HFFc6 (cell line): ENCODE results near the gene ZNF862. TPM values are rescaled to one million over a fixed set of nuclear protein-coding genes. Genes with fewer than 3 reads are reported as not detected.

Source experiments
- DNase-seq: peaks from one replicate; pipeline ENCODE4 v3.0.0-alpha.2; 2018
- H3K27ac Mint-ChIP-seq: 2 replicates; pipeline ENCODE4 v1.8.0; 2020; ENCODE audit warnings: mild to moderate bottlenecking, mixed read lengths
- H3K27me3 Mint-ChIP-seq: 2 replicates; pipeline ENCODE4 v1.8.0; 2021; ENCODE audit warnings: mild to moderate bottlenecking, moderate library complexity, mixed read lengths; ENCODE audit not compliant: insufficient read depth
- H3K36me3 Mint-ChIP-seq: 2 replicates; pipeline ENCODE4 v1.8.0; 2021; ENCODE audit warnings: low read depth, mixed read lengths
- H3K4me1 Mint-ChIP-seq: 2 replicates; pipeline ENCODE4 v1.8.0; 2020; ENCODE audit warnings: low read depth, mixed read lengths
- H3K4me3 Mint-ChIP-seq: 2 replicates; pipeline ENCODE4 v1.8.0; 2020; ENCODE audit warnings: mild to moderate bottlenecking, moderate library complexity, mixed read lengths
- H3K9me3 Mint-ChIP-seq: 2 replicates; pipeline ENCODE4 v1.8.0; 2020; ENCODE audit warnings: mild to moderate bottlenecking, mixed read lengths
- CTCF ChIP-seq: fragments of 200-600 bp; sonication (generic); IDR thresholded peaks from 2 replicates; pipeline ENCODE4 v1.5.0; 2021; ENCODE audit warnings: antibody characterized with exemption, mild to moderate bottlenecking
- total RNA-seq, 6 experiments: library from RNA; stranded (reverse); fragmentation: NEBNext Ultra II Directional; extraction: Animal tissue kit (Norgen Biotek cat#: 25700); gene quantifications; 2 replicates in 1 of 6; 3 replicates in 5 of 6; pipeline ENCODE4 v1.2.3, GENCODE V29; 2021

Gene ZNF862
- total RNA-seq, 6 experiments from 2014 or later = 5.2 to 8.2 (median 6.9) TPM

- no peaks in the 10 kb centered on the region for H3K4me1 Mint-ChIP-seq
- no peak overlapping the region for H3K27ac Mint-ChIP-seq
- no peaks in the 10 kb centered on the region for H3K36me3 Mint-ChIP-seq
- peaks cover 14% of the 10 kb centered on the region for H3K27me3 Mint-ChIP-seq
- no peak for DNase-seq
- TF ChIP-seq CTCF = no peak
- H3K4me3 Mint-ChIP-seq = no peak overlapping the region
- H3K9me3 Mint-ChIP-seq = no peaks in the 10 kb centered on the region
Measured at GRCh38 chr7:149819141-149819960, 18.8 kb upstream of the ZNF862 start.

- no peak for DNase-seq
- Mint-ChIP-seq H3K36me3 (no peaks in the 10 kb centered on the region), H3K27me3 (peaks cover 16% of the 10 kb centered on the region), H3K4me3 (no peak overlapping the region), H3K27ac (no peak overlapping the region), H3K9me3 (no peaks in the 10 kb centered on the region), H3K4me1 (no peaks in the 10 kb centered on the region)
- TF ChIP-seq CTCF = no peak
Measured at GRCh38 chr7:149819961-149820340, 18.2 kb upstream of the ZNF862 start.

- no peak for TF ChIP-seq CTCF
- H3K36me3 Mint-ChIP-seq = no peaks in the 10 kb centered on the region
- H3K27me3 Mint-ChIP-seq = peaks cover 16% of the 10 kb centered on the region
- H3K27ac Mint-ChIP-seq = no peak overlapping the region
- no peak for DNase-seq
- H3K4me1 Mint-ChIP-seq = no peaks in the 10 kb centered on the region
- H3K4me3 Mint-ChIP-seq = no peak overlapping the region
- H3K9me3 Mint-ChIP-seq = no peaks in the 10 kb centered on the region
Measured at GRCh38 chr7:149820622-149821190, 17.5 kb upstream of the ZNF862 start.

GRCh38 chr7:149821191-149822148 is 16.7 kb upstream of the ZNF862 start:
- Mint-ChIP-seq H3K36me3 (no peaks in the 10 kb centered on the region), H3K9me3 (no peaks in the 10 kb centered on the region), H3K27ac (no peak overlapping the region), H3K27me3 (peaks cover 16% of the 10 kb centered on the region), H3K4me1 (no peaks in the 10 kb centered on the region), H3K4me3 (no peak overlapping the region)
- no peak for TF ChIP-seq CTCF
- no peak for DNase-seq

- peaks cover 11% of the 10 kb centered on the region for H3K27me3 Mint-ChIP-seq
- H3K27ac Mint-ChIP-seq = no peak overlapping the region
- H3K4me1 Mint-ChIP-seq = no peaks in the 10 kb centered on the region
- no peak for TF ChIP-seq CTCF
- no peaks in the 10 kb centered on the region for H3K9me3 Mint-ChIP-seq
- no peak overlapping the region for H3K4me3 Mint-ChIP-seq
- no peak for DNase-seq
- H3K36me3 Mint-ChIP-seq = no peaks in the 10 kb centered on the region
Measured at GRCh38 chr7:149822353-149822943, 15.7 kb upstream of the ZNF862 start.
